OCI-LY7 (cell line): Measurements from ENCODE around the gene PTPRQ. TPM values are rescaled to one million over a fixed set of nuclear protein-coding genes. Genes with fewer than 3 reads are reported as not detected.
A peak's percentile ranks its signal among the peaks of the same experiment; 100 is the strongest.

Source experiments
- BruUV-seq: library from RNA; stranded (reverse); fragments of 400-500 nt; replicated peaks from 2 replicates; lab custom pipeline; 2021; lab: Mats Ljungman, UMichigan
- CTCF ChIA-PET: fragments of 300-600 bp; sonication (Branson Sonifier 250); formaldehyde crosslinking; loops from one replicate; lab custom pipeline; 2022; ENCODE audit warnings: antibody characterized with exemption; ENCODE audit not compliant: unreplicated experiment; lab: Charles Lee
- POLR2A ChIA-PET: fragments of 300-600 bp; sonication (Branson Sonifier 250); formaldehyde crosslinking; loops from one replicate; lab custom pipeline; 2022; ENCODE audit warnings: antibody characterized with exemption; lab: Charles Lee
- DNase-seq: peaks from one replicate; pipeline ENCODE4 v3.0.0-alpha.2; 2015; ENCODE audit warnings: low spot score
- H2AFZ ChIP-seq: fragments of 200-600 bp; sonication (generic), shearing (Covaris generic); 2 replicates; pipeline ENCODE4 v1.6.1; 2014; ENCODE audit warnings: mild to moderate bottlenecking, antibody characterized with exemption, low read length, moderate library complexity
- H3K27ac ChIP-seq: fragments of 200-600 bp; sonication (generic); 2 replicates; pipeline ENCODE4 v1.5.1; 2014; ENCODE audit warnings: mixed run types, low read depth, mild to moderate bottlenecking, moderate library complexity, low read length, inconsistent platforms; ENCODE audit not compliant: poor library complexity, severe bottlenecking
- H3K36me3 ChIP-seq: fragments of 200-600 bp; sonication (generic); 2 replicates; pipeline ENCODE4 v1.6.1; 2014; ENCODE audit warnings: mild to moderate bottlenecking, antibody characterized with exemption, low read length, moderate library complexity, mixed read lengths; ENCODE audit not compliant: insufficient read depth
- H3K4me1 ChIP-seq: fragments of 200-600 bp; sonication (generic); 2 replicates; pipeline ENCODE4 v1.5.1; 2014; ENCODE audit warnings: mild to moderate bottlenecking, low read length; ENCODE audit not compliant: insufficient read depth, poor library complexity, severe bottlenecking
- H3K4me2 ChIP-seq: fragments of 200-600 bp; sonication (generic); 2 replicates; pipeline ENCODE4 v1.6.1; 2014; ENCODE audit warnings: mild to moderate bottlenecking, low read length
- H3K4me3 ChIP-seq: fragments of 200-600 bp; sonication (generic); 2 replicates; pipeline ENCODE4 v1.5.1; 2014; ENCODE audit warnings: mild to moderate bottlenecking, low read depth, low read length; ENCODE audit not compliant: poor library complexity, severe bottlenecking
- H3K79me2 ChIP-seq: fragments of 200-600 bp; sonication (generic); 2 replicates; pipeline ENCODE4 v1.6.1; 2016; ENCODE audit warnings: low read depth, mild to moderate bottlenecking, low read length, moderate library complexity, mixed read lengths; ENCODE audit not compliant: insufficient read depth
- H3K9me2 ChIP-seq: fragments of 200-600 bp; sonication (generic); 2 replicates; pipeline ENCODE4 v1.6.1; 2016; ENCODE audit warnings: mild to moderate bottlenecking, low read length, mixed read lengths; ENCODE audit not compliant: insufficient read depth
- H3K9me3 ChIP-seq: fragments of 200-600 bp; sonication (generic); 2 replicates; pipeline ENCODE4 v1.6.1; 2014; ENCODE audit warnings: mild to moderate bottlenecking, mixed run types, low read length, mixed read lengths
- H4K20me1 ChIP-seq: fragments of 200-600 bp; sonication (generic); 2 replicates; pipeline ENCODE4 v1.6.1; 2014; ENCODE audit warnings: mild to moderate bottlenecking, antibody characterized with exemption, low read length, moderate library complexity, mixed read lengths; ENCODE audit not compliant: insufficient read depth
- CTCF ChIP-seq: fragments of 200-600 bp; sonication (generic); conservative IDR thresholded peaks from 2 replicates; pipeline ENCODE4 v1.5.1; 2014; ENCODE audit warnings: mild to moderate bottlenecking, antibody characterized with exemption, low read length, moderate library complexity, mixed read lengths
- EZH2phosphoT487 ChIP-seq: fragments of 200-600 bp; sonication (generic); IDR thresholded peaks from 2 replicates; pipeline ENCODE4 v1.6.1; 2018; ENCODE audit warnings: low read depth, borderline replicate concordance, mild to moderate bottlenecking, mixed run types, antibody characterized with exemption, low read length, moderate library complexity, mixed read lengths
- intact Hi-C: fragments of 100-400 bp; cut with micrococcal nuclease; formaldehyde crosslinking; loops from one replicate; pipeline ENCODE4 v1.10.0; 2022; ENCODE audit not compliant: unreplicated experiment
- total RNA-seq, 2 experiments: library from RNA; depleted of rRNA in 1 of 2; stranded (reverse); fragments of >200 nt in 1 of 2; shearing (Covaris generic) in 1 of 2; gene quantifications; 2 replicates each; pipeline ENCODE4 v1.2.3, GENCODE V29; 2014 to 2022

The PTPRQ gene
- total RNA-seq, 2 experiments from 2014 or later = not detected

- intact Hi-C loops = no loop called here
- BruUV-seq = no TSS peak
- Histone ChIP-seq H4K20me1 (no peaks in the 10 kb centered on the region), H2AFZ (peak overlapping the region; percentile 64; the same call in 1 of the 2 replicates), H3K27ac (no peak overlapping the region), H3K36me3 (no peaks in the 10 kb centered on the region), H3K9me2 (no peaks in the 10 kb centered on the region), H3K4me3 (no peak overlapping the region), H3K9me3 (no peaks in the 10 kb centered on the region; the same call in 1 of the 2 replicates), H3K4me2 (peak overlapping the region; percentile 21; the same call in 1 of the 2 replicates), H3K79me2 (no peaks in the 10 kb centered on the region), H3K4me1 (no peaks in the 10 kb centered on the region)
- no peak for DNase-seq
- POLR2A ChIA-PET = no interaction called here
- TF ChIP-seq CTCF (peak; percentile 48), EZH2phosphoT487 (no peak)
- CTCF ChIA-PET = no interaction called here
These were observed 68.7 kb downstream of the PTPRQ start for GRCh38 chr12:80512781-80513180.

GRCh38 chr12:80513211-80513610, 69.2 kb downstream of the PTPRQ start:
- Histone ChIP-seq H3K4me3 (no peak overlapping the region), H3K79me2 (no peaks in the 10 kb centered on the region), H3K4me2 (peak overlapping the region; percentile 21; the same call in 1 of the 2 replicates), H2AFZ (peak overlapping the region; percentile 64; the same call in 1 of the 2 replicates), H3K4me1 (no peaks in the 10 kb centered on the region), H3K9me3 (no peaks in the 10 kb centered on the region; the same call in 1 of the 2 replicates), H4K20me1 (no peaks in the 10 kb centered on the region), H3K9me2 (no peaks in the 10 kb centered on the region), H3K36me3 (no peaks in the 10 kb centered on the region), H3K27ac (no peak overlapping the region)
- TF ChIP-seq CTCF (no peak), EZH2phosphoT487 (no peak)
- intact Hi-C loops = no loop called here
- DNase-seq = no peak
- ChIA-PET CTCF (no interaction called here), POLR2A (no interaction called here)
- no TSS peak for BruUV-seq

GRCh38 chr12:80517655-80518054, 73.6 kb downstream of the PTPRQ start:
- Histone ChIP-seq H3K4me1 (no peaks in the 10 kb centered on the region), H3K9me2 (no peaks in the 10 kb centered on the region), H4K20me1 (no peaks in the 10 kb centered on the region), H3K36me3 (no peaks in the 10 kb centered on the region), H3K4me3 (no peak overlapping the region), H3K9me3 (no peaks in the 10 kb centered on the region; the same call in 1 of the 2 replicates), H3K79me2 (no peaks in the 10 kb centered on the region), H2AFZ (no peak overlapping the region), H3K27ac (no peak overlapping the region), H3K4me2 (no peak overlapping the region)
- POLR2A ChIA-PET = interaction anchor here (0.7 kb wide), 1 partner anchor 741 kb away, joined by 3 read pairs; no protein-coding TSS in a partner anchor
- CTCF ChIA-PET = no interaction called here
- DNase-seq = no peak
- no peak for TF ChIP-seq EZH2phosphoT487
- no peak for TF ChIP-seq CTCF
- intact Hi-C loops = no loop called here
- no TSS peak for BruUV-seq
